PC-3 (cell line): ENCODE results near the gene PLA2G15. TPM values are rescaled to one million over a fixed set of nuclear protein-coding genes. Genes with fewer than 3 reads are reported as not detected.

Experiments used
- ATAC-seq: fragments of 200-7000 bp; cut with Tn5 transposase; 2 replicates; pipeline ENCODE4 v1.9.1; 2020; ENCODE audit warnings: mild to moderate bottlenecking, moderate library complexity
- BruUV-seq: library from RNA; stranded (reverse); fragments of 400-500 nt; replicated peaks from 2 replicates; lab custom pipeline; 2021; lab: Mats Ljungman, UMichigan
- CTCF ChIA-PET: fragments of 300-600 bp; sonication (Branson Sonifier 250); formaldehyde crosslinking; loops from one replicate; lab custom pipeline; 2022; ENCODE audit warnings: antibody characterized with exemption; lab: Charles Lee
- POLR2A ChIA-PET: fragments of 300-600 bp; sonication (Branson Sonifier 250); formaldehyde crosslinking; loops from one replicate; lab custom pipeline; 2022; ENCODE audit warnings: antibody characterized with exemption; ENCODE audit not compliant: unreplicated experiment; lab: Charles Lee
- DNase-seq: peaks from one replicate; pipeline ENCODE4 v3.0.0-alpha.2; 2015
- H2AFZ ChIP-seq: fragments of 300-600 bp; sonication (generic); 2 replicates; pipeline ENCODE4 v1.6.0; 2016; ENCODE audit warnings: antibody characterized with exemption, low read length
- H3F3A ChIP-seq: fragments of 300-600 bp; sonication (generic); one replicate; pipeline ENCODE4 v1.6.0; 2017; ENCODE audit warnings: antibody characterized with exemption, low read length, control low read depth, mild to moderate bottlenecking; ENCODE audit not compliant: unreplicated experiment
- H3K27ac ChIP-seq: fragments of 300-600 bp; sonication (generic); 2 replicates; pipeline ENCODE4 v1.5.1; 2016; ENCODE audit warnings: mild to moderate bottlenecking, low read length
- H3K27me3 ChIP-seq: fragments of 300-600 bp; sonication (generic); 2 replicates; pipeline ENCODE4 v1.6.1; 2016; ENCODE audit warnings: low read length, mixed read lengths
- H3K36me3 ChIP-seq: fragments of 300-600 bp; sonication (generic); 2 replicates; pipeline ENCODE4 v1.6.1; 2016; ENCODE audit warnings: low read depth, mixed run types, low read length, mixed read lengths
- H3K4me1 ChIP-seq: fragments of 300-600 bp; sonication (generic); 2 replicates; pipeline ENCODE4 v1.5.1; 2016; ENCODE audit warnings: low read length; ENCODE audit not compliant: insufficient read depth
- H3K4me2 ChIP-seq: fragments of 300-600 bp; sonication (generic); 2 replicates; pipeline ENCODE4 v1.6.0; 2016; ENCODE audit warnings: low read length
- H3K4me3 ChIP-seq: fragments of 300-600 bp; sonication (generic); 2 replicates; pipeline ENCODE4 v1.5.1; 2016; ENCODE audit warnings: mild to moderate bottlenecking, low read length, mixed read lengths
- H3K79me2 ChIP-seq: fragments of 300-600 bp; sonication (generic); 2 replicates; pipeline ENCODE4 v1.6.1; 2017; ENCODE audit warnings: low read length, mixed read lengths
- H3K9ac ChIP-seq: fragments of 300-600 bp; sonication (generic); 2 replicates; pipeline ENCODE4 v1.6.0; 2016; ENCODE audit warnings: mild to moderate bottlenecking, low read length
- H3K9me2 ChIP-seq: fragments of 300-600 bp; sonication (generic); replicated peaks from 2 replicates; pipeline ENCODE4 v1.6.1; 2016; ENCODE audit warnings: mixed run types, low read length, mixed read lengths
- H3K9me3 ChIP-seq: fragments of 300-600 bp; sonication (generic); 2 replicates; pipeline ENCODE4 v1.6.1; 2016; ENCODE audit warnings: low read length, mixed read lengths
- H4K20me1 ChIP-seq: fragments of 300-600 bp; sonication (generic); 2 replicates; pipeline ENCODE4 v1.6.1; 2016; ENCODE audit warnings: low read length, mixed read lengths
- EZH2 ChIP-seq: fragments of 300-600 bp; sonication (generic); IDR thresholded peaks from one replicate; pipeline ENCODE4 v1.6.1; 2017; ENCODE audit warnings: antibody characterized with exemption, mild to moderate bottlenecking, low read length; ENCODE audit not compliant: unreplicated experiment
- EZH2phosphoT487 ChIP-seq: fragments of 300-600 bp; sonication (generic); IDR thresholded peaks from 2 replicates; pipeline ENCODE4 v1.6.1; 2018; ENCODE audit warnings: mild to moderate bottlenecking, antibody characterized with exemption, low read length, borderline replicate concordance
- intact Hi-C: fragments of 100-400 bp; cut with micrococcal nuclease; formaldehyde crosslinking; loops from 2 replicates; pipeline ENCODE4 v1.9.0; 2023
- total RNA-seq: library from RNA; depleted of rRNA; stranded (reverse); fragments of >200 nt; gene quantifications from 2 replicates; pipeline ENCODE4 v1.2.3, GENCODE V29; 2014
- TF ChIP-seq, protein P1 (sequence below): fragments of 300-600 bp; sonication (generic); conservative IDR thresholded peaks from 2 replicates; pipeline ENCODE4 v1.5.1; 2017; ENCODE audit warnings: antibody characterized with exemption, low read depth, mild to moderate bottlenecking, low read length

Gene PLA2G15
- total RNA-seq, 1 experiment from 2014 or later = 16.4 TPM

DNA sequence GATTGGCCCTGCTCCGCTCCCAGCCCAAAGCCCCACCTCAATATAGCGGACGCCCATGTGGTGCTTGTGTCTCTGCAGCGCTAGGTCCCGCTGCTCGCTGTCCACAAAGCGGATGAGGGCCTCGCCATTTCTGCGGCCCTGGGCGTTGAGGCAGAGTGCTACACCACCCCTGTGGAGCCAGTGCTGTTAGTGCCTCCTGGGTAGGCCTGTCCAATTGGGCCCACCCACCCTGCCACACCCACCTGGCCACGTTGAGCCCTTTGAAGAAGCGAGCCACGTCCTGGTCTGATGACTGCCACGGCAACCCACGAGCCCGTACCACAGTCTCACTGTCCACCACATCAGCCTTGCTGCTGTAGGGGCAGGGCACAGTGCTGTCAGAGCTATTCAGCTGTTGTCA is 12.8 kb upstream of the PLA2G15 start:
- Histone ChIP-seq H3K4me2 (no peak overlapping the region), H3K27ac (no peak overlapping the region), H2AFZ (no peak overlapping the region), H3K9me2 (no peaks in the 10 kb centered on the region), H3K4me1 (peaks cover 24% of the 10 kb centered on the region), H3K4me3 (no peak overlapping the region), H3K36me3 (peaks cover 30% of the 10 kb centered on the region), H4K20me1 (peaks cover 23% of the 10 kb centered on the region), H3F3A (no peaks in the 10 kb centered on the region), H3K79me2 (peaks cover 54% of the 10 kb centered on the region), H3K9ac (no peak overlapping the region), H3K27me3 (no peaks in the 10 kb centered on the region), H3K9me3 (no peaks in the 10 kb centered on the region)
- TF ChIP-seq, protein P1, sequence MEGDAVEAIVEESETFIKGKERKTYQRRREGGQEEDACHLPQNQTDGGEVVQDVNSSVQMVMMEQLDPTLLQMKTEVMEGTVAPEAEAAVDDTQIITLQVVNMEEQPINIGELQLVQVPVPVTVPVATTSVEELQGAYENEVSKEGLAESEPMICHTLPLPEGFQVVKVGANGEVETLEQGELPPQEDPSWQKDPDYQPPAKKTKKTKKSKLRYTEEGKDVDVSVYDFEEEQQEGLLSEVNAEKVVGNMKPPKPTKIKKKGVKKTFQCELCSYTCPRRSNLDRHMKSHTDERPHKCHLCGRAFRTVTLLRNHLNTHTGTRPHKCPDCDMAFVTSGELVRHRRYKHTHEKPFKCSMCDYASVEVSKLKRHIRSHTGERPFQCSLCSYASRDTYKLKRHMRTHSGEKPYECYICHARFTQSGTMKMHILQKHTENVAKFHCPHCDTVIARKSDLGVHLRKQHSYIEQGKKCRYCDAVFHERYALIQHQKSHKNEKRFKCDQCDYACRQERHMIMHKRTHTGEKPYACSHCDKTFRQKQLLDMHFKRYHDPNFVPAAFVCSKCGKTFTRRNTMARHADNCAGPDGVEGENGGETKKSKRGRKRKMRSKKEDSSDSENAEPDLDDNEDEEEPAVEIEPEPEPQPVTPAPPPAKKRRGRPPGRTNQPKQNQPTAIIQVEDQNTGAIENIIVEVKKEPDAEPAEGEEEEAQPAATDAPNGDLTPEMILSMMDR = no peak
- TF ChIP-seq EZH2 = no peak
- no peak for TF ChIP-seq EZH2phosphoT487
- intact Hi-C loops = no loop called here
- no TSS peak for BruUV-seq
- no peak for ATAC-seq
- ChIA-PET POLR2A (no interaction called here), CTCF (no interaction called here)
- no peak for DNase-seq

DNA sequence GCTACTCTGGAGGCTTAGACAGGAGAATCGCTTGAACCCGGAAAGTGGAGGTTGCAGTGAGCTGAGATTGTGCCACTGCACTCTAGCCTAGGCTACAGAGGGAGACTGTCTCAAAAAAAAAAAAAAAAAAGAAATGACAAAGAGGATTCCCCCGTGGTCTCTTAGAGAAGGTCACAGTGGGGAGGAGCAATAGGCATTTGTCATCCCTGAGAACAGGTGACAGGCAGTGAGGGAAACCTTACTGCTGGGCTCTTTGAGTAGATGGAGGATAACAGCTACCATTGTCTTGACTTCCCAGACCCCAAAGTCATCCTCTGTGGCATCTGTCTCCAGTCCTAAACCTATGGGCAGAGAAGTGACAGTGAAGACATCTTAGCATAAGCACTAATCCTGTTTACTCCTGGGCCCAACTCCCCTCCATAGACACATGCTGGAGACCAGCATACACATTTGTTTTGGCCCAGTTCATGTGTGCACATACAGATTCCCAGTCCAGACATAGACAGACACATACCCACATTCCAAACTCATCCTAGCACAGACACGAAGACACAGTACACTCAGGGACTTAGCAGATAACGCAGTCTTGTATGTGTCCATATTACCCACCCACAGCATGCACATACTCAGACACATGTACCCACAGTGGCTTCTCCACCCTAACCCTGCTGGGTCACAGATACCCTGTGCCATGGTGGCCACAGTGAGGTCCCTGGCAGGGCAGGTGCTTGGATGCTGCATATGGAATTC is 11.9 kb upstream of the PLA2G15 start:
- no TSS peak for BruUV-seq
- H3K79me2 ChIP-seq = peaks cover 54% of the 10 kb centered on the region
- H3K4me3 ChIP-seq = peak overlapping the region; percentile 85
- DNase-seq (no peak), ATAC-seq (no peak)
- no peaks in the 10 kb centered on the region for H3K9me2 ChIP-seq
- H3K4me1 ChIP-seq = peaks cover 24% of the 10 kb centered on the region
- TF ChIP-seq, protein P1 = no peak
- TF ChIP-seq EZH2 = no peak
- CTCF ChIA-PET = no interaction called here
- peaks cover 23% of the 10 kb centered on the region for H4K20me1 ChIP-seq
- H3F3A ChIP-seq = no peaks in the 10 kb centered on the region
- POLR2A ChIA-PET = no interaction called here
- H3K4me2 ChIP-seq = peak overlapping the region; percentile 97
- no peaks in the 10 kb centered on the region for H3K9me3 ChIP-seq
- intact Hi-C loops = no loop called here
- 0 out of 2 replicates have a peak overlapping the region, but pooled peaks have one; percentile 15 for H3K27ac ChIP-seq
- H3K27me3 ChIP-seq = no peaks in the 10 kb centered on the region
- no peak overlapping the region for H2AFZ ChIP-seq
- H3K9ac ChIP-seq = no peak overlapping the region
- H3K36me3 ChIP-seq = peaks cover 30% of the 10 kb centered on the region

- no TSS peak for BruUV-seq
- Histone ChIP-seq H2AFZ (no peak overlapping the region), H3K4me2 (peak overlapping the region; percentile 97), H3K9me3 (no peaks in the 10 kb centered on the region), H3K9ac (no peak overlapping the region), H3K36me3 (peaks cover 26% of the 10 kb centered on the region), H3K4me3 (peak overlapping the region; percentile 85), H3F3A (no peaks in the 10 kb centered on the region), H3K4me1 (peaks cover 24% of the 10 kb centered on the region), H3K79me2 (peaks cover 52% of the 10 kb centered on the region), H3K27me3 (no peaks in the 10 kb centered on the region), H3K27ac (peak overlapping the region; percentile 15; the same call in 1 of the 2 replicates), H4K20me1 (peaks cover 20% of the 10 kb centered on the region), H3K9me2 (no peaks in the 10 kb centered on the region)
- intact Hi-C loops = no loop called here
- ChIA-PET POLR2A (no interaction called here), CTCF (interaction anchor here (0.6 to 1.0 kb wide), 3 partner anchors 21 to 148 kb away, joined by 3 to 7 read pairs (median 4); partner anchors contain the start of gene NFATC3)
- ATAC-seq (no peak), DNase-seq (no peak)
- TF ChIP-seq EZH2phosphoT487 = no peak
- TF ChIP-seq, protein P1 = no peak
- no peak for TF ChIP-seq EZH2
Observed at GRCh38 chr16:68233835-68234187, 11.4 kb upstream of the PLA2G15 start.
